Activated CD4-positive, alpha-beta T cell treated with anti-CD3 and anti-CD28 coated beads for 1 hour (primary cell): ENCODE results near the gene MYO5B.

Experiments used
- DNase-seq: peaks from one replicate; pipeline ENCODE4 v3.0.0-alpha.2; 2020

Gene MYO5B

GRCh38 chr18:49961271-49961670 is 233.7 kb downstream of the MYO5B start:
- DNase-seq, result no peak

- no peak for DNase-seq
Measured at GRCh38 chr18:49960376-49960775, 234.6 kb downstream of the MYO5B start.

DNA sequence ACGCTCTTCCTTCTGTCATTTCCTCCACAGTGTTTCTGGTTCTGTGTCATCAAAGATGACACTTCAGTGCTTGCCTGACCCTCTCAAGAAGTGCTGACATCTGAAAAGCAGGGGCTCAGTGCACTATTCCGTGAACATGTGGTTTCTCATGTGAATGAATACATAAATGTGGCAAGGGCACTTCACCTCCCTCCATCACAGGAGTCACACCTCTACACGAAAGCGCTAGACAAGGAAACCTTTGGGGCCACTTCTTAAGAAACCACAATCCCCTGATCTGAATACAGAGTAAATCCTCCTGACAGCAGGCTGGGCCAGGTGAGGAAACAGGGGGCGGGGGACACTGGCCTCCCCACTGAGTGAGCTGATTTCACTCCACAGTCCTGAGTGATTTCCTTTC is 235.8 kb downstream of the MYO5B start:
- no peak for DNase-seq

DNA sequence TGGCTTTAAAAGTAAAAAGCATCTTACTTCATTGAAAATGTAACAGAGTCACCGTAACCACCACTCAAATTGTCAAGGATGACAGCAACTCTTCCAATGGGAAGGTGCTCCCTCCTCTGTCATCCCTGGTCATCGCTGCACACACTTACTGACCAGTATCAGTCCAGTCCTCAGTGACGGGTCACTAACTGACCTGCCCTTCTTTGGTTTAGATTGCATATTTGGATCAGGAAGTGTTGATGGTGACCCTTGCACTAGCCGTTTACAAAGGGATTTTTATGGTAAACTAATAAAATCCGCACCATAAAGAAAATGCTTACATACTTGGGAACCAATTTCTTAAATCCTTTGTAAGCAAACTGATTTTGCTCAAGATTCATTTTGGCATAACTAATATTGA is 239.7 kb downstream of the MYO5B start:
- DNase-seq, result no peak

DNA sequence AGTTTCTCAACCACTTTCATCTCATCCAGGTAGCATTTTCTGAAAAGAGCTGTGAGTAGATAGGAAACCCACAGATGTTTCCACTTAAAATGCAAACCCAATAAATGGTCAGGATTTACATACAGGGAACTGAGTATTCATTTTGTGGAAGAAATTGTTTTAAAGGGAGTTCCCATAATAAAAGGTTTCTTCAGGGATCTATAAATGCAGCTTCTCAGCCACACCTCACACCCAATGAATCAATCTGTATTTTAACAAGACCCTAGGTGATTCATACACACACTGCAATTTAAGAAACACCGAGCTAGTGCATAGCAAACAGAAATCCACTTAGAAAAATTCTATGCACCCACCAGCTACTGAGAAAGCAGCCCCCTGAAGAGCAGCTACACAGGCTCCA is 241.6 kb downstream of the MYO5B start:
- no peak for DNase-seq

GRCh38 chr18:49949951-49950395 is 245.0 kb downstream of the MYO5B start:
- no peak for DNase-seq

- no peak for DNase-seq
Measured at GRCh38 chr18:49948975-49949374, 246.0 kb downstream of the MYO5B start.

DNA sequence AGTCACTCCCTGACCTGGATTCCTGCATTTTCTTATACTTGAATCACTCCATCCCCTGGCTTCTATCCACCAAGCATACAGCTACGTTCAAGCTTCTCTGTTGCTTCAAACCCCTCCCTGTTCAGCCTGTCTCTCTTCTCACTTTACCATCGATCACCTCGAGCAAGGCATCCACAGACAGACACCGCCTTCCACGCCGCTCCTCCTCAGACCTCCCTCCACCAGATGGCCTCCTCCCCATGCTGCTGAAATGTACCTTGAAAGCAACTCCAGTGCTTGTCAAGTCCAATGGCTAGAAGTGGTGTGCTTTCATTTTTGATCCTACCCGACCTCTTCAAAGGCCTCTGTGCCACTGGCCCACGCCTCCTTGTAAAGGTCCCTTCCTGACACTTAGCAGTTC is 250.3 kb downstream of the MYO5B start:
- DNase-seq, result no peak

DNA sequence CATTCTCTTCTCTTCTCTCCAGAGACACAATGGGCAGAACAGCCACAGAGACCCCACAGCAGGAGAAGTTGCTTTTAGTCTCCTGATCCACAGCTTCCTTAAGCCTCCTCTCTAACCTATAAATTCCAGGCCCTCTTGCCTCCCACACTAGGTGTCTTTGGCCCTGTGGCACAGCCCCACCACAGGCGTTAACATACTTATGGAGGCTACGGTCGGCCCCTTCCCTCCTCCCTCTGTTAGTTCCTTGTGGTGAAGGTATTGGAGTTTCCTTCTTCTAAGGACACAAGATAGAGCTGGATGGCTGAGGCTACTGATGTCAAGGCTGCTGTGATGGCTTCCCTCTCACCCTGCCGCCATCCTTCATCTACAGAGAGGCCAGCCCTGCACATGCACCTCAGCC is 258.1 kb downstream of the MYO5B start:
- no peak for DNase-seq

GRCh38 chr18:49935215-49935614 is 259.7 kb downstream of the MYO5B start:
- DNase-seq, result no peak

DNA sequence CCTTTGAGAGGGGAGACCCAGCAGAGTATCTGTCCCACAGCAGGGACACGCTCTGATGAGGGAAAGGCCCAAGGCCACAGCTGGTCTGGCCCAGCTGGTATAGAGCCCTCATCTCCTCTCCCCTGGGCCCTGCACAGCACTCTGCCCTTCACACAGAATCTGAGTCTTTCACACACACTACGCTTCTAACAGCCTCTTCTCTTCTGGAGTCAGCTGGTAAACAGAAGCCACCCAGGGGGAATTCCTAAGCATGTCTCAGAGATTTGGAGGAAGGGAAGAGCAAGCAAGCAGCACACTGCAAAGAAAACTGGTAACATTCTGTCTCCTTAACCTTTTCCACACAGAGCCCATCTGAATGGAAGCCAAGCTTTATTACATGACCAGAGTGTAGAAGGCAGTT is 260.5 kb downstream of the MYO5B start:
- no peak for DNase-seq

GRCh38 chr18:49933530-49934128 is 261.3 kb downstream of the MYO5B start:
- no peak for DNase-seq

DNA sequence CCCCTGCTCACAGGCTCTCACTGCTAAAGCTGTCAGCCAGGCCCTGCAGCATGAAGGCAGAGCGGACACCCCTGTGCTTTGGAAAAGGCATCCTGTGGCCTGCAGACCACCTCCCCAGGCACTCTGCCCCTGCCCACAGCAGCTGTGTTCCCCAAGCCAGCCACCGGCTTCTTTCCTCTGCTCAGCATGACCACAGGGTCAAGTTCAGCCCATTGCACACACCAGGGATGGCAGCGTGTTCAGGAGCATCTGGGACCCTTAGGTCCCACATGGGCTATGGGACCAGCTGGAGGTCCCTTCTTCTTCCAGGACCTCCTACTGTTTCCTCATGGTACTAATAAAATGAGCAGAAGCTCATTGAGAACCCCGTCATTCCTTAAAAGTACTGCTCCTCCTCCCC is 263.2 kb downstream of the MYO5B start:
- DNase-seq, result no peak

DNA sequence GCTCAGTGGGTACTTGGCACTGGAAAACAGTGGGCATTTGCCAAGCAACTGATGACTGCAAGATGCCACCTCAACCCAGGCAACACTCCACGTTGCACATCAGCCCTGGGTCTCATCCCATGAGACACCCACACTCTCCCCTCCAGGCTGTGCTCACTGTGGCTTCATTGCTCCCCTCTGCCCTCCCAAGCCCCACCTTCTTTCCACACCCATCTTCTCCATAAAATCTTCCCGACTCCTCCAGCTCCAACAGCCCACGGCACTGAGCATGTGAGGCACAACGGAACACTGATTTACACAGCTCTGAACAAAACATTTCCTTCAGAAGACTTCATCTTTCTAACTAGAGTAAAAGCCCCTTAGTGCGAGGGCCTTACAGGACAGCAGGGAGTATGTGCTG is 263.8 kb downstream of the MYO5B start:
- DNase-seq, result no peak

DNA sequence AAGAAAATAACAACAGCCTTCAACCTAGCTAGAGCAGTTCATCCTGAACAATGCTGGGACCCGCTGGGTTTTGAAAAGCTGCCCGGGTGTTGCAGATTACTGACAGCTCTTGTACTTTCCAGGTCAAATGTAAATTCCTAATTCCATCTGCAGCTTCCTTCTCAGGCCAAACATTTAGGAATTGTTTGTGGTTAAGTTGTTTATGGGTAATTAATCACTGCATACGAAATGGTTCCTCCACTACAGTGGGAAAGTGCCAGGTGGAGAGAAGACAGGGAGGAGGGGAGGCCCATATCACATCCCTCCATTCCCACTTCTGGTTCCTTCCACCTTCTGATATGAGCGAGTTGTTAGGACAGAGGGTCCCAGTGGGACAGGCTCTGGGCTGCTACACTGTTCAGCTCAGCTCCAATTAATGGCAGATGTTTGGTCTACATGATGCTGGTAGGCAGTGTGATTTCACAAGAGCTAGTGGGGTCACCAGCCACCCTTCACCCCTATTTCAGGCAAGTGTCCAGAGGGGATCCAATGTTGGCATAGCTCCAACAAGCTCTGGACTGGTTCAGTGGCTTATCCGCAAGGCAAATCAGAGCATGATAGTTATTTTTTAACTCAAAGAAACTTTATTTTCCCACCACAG is 268.7 kb downstream of the MYO5B start:
- DNase-seq, result no peak

GRCh38 chr18:49924293-49924983 is 270.5 kb downstream of the MYO5B start:
- DNase-seq, result no peak

- no peak for DNase-seq
Measured at GRCh38 chr18:49922228-49922627, 272.7 kb downstream of the MYO5B start.

DNA sequence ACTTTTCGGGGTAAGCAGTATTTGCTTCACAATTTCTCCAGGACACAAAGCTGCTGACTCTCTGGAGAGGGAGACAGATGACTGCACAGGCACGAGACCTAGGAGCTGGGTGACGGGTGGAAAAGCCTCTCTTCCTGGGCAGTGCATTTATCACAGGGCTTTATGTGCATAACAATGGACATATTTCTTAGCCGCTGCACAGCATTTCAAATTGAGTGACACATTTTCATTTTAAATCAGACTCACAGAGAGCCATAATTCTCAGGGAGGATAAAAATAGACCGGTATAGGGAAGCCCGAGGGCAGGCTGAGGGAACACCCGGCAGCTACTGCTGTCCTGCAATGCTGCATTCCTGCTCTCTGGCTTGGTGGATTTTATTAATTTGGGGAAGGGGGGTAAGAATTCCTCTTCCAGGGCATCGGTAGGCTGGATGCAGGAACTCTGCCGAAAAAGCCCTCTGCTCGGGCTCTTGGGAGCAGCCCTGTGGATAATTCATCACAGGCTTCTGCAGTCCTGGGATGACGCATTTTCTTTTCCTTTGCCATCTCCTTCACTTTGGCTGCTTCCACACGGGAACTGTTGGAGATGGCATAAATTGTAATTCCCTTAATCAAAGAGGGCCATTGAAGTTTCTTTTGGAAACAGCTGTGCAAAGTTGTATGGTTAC is 273.5 kb downstream of the MYO5B start:
- DNase-seq, result no peak

DNA sequence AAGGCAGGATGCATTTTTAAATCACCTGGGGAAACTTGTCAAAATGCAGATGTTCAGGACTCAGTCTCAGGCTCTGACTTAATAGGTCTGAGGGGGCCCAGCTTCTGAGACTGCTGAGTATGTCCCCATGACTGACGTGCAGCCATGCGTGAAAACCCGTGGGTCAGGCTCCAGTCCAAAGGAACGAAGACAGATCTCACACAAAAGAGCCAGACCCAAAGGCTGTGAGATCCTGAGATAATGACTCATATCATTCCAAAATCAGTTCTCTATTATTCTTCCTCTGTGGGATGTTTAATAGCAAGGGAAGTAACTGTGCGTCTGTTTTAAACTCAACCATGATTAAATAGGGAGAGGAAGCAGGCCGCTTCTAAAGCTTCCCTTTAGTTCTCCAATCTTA is 274.2 kb downstream of the MYO5B start:
- DNase-seq, result no peak

DNA sequence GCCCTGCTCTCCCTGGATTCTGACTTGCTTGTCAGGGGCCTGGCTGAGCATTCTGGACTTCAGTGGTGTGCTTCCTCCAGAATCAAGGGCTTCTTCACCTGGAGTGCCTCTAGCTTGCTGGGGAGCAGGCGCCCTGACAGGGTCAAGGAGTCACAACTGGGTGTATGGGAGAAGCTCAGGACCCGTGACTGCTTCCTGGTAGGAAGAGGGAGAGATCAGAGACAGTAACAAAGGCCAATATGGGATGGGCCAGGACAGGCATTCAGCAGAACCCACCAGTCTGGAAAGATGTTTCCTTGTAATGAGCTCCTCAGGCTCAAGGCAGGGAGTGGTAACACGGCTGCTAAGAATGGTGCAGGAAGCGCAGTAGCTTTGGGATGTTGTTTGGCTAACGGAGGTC is 277.2 kb downstream of the MYO5B start:
- no peak for DNase-seq

GRCh38 chr18:49915352-49915751 is 279.6 kb downstream of the MYO5B start:
- no peak for DNase-seq

DNA sequence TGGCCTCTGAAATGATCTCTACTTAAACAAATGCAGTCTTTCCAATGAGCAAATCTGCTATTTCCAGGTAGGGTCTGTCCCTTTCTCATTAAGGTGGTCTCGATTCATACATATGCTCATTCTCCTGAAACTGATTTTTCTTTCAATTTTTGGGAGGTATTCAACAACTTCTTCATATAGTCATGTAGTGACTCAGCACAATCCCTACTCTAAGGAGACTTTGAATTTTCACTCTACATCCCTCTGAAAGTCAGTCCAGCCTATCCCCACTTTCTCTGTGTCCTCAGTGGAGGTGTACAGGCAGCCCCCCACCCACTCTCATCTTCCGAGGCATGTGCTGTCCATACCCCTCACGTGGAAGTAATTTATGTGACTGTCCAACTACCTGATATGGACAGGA is 281.7 kb downstream of the MYO5B start:
- no peak for DNase-seq

DNA sequence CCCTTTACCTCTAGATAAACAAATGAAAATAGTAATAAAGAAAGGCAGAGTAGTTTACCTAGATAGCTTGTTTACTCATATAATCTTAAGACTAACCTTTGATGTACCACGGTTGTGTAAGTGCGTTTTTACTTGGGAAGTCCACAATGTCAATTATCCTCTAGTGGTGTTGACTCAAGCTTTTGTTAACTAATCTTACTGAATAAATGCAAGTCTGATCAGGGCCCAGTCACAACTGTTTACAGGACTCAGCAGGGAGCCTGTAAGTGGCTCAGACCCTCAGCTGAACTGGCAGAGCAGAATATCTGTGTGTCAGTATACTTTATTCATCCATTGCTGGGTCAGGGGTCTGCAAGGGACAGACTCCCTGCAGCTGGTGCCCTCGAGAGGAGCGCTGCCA is 283.5 kb downstream of the MYO5B start:
- DNase-seq, result no peak

- DNase-seq, result no peak
Measured at GRCh38 chr18:49910986-49911385, 284.0 kb downstream of the MYO5B start.
